ENCODE measurements around the gene CSTB.
A peak's percentile ranks its signal among the peaks of the same experiment; 100 is the strongest.

The CSTB gene

GRCh38 chr21:43794311-43794710, 18.2 kb upstream of the CSTB start:
- TF ChIP-seq FOXP2 (optimal IDR thresholded peaks at IDR 0.05; ENCODE audit: borderline replicate concordance, extremely low read depth, extremely low read length, insufficient read depth): no peak
- TF ChIP-seq POLR2AphosphoS5 (IDR thresholded peaks at IDR 0.05; ENCODE audit: low read depth, low read length): peak; percentile 24; the same call in 1 of the 2 replicates

- TF ChIP-seq TAF1 (IDR thresholded peaks at IDR 0.05; ENCODE audit: borderline replicate concordance, insufficient read depth, low read length): no peak
- no peak for TF ChIP-seq SIN3A (IDR thresholded peaks at IDR 0.05; ENCODE audit: borderline replicate concordance, insufficient read depth, low read length)
Measured at GRCh38 chr21:43793243-43793642, 17.1 kb upstream of the CSTB start.

- no peak for TF ChIP-seq SIN3A (IDR thresholded peaks at IDR 0.05; ENCODE audit: borderline replicate concordance, insufficient read depth, low read length)
- no peak for TF ChIP-seq FOXP2 (optimal IDR thresholded peaks at IDR 0.05; ENCODE audit: borderline replicate concordance, extremely low read depth, extremely low read length, insufficient read depth)
- TF ChIP-seq REST (IDR thresholded peaks at IDR 0.05; ENCODE audit: insufficient read depth in 1 of 2, low read depth in 2 of 2, low read length in 2 of 2): no peak
- TF ChIP-seq POLR2AphosphoS5 (IDR thresholded peaks at IDR 0.05; ENCODE audit: low read depth, low read length): no peak
- no peak for TF ChIP-seq TAF1 (IDR thresholded peaks at IDR 0.05; ENCODE audit: borderline replicate concordance, insufficient read depth, low read length)
Measured at GRCh38 chr21:43792406-43792805, 16.3 kb upstream of the CSTB start.

GRCh38 chr21:43790010-43790524, 14.0 kb upstream of the CSTB start:
- TF ChIP-seq SIN3A (IDR thresholded peaks at IDR 0.05; ENCODE audit: borderline replicate concordance, insufficient read depth, low read length) (no peak), FOXP2 (optimal IDR thresholded peaks at IDR 0.05; ENCODE audit: borderline replicate concordance, extremely low read depth, extremely low read length, insufficient read depth) (no peak), REST (IDR thresholded peaks at IDR 0.05; ENCODE audit: insufficient read depth in 1 of 2, low read depth in 2 of 2, low read length in 2 of 2) (no peak), TAF1 (IDR thresholded peaks at IDR 0.05; ENCODE audit: borderline replicate concordance, insufficient read depth, low read length) (no peak), POLR2AphosphoS5 (IDR thresholded peaks at IDR 0.05; ENCODE audit: low read depth, low read length) (no peak)

GRCh38 chr21:43789276-43790009, 13.3 kb upstream of the CSTB start, which contains the start of gene RRP1:
Gene RRP1 (plus strand): TSS chr21:43789577. CDS start chr21:43789630, 53 bp downstream.
- TF ChIP-seq REST (IDR thresholded peaks at IDR 0.05; ENCODE audit: insufficient read depth in 1 of 2, low read depth in 2 of 2, low read length in 2 of 2): 0 out of 4 replicates have a peak, but pooled peaks have one; percentile 4 to 25
- TF ChIP-seq FOXP2 (optimal IDR thresholded peaks at IDR 0.05; ENCODE audit: borderline replicate concordance, extremely low read depth, extremely low read length, insufficient read depth): no peak
- TF ChIP-seq POLR2AphosphoS5 (IDR thresholded peaks at IDR 0.05; ENCODE audit: low read depth, low read length): peak; percentile 89
- 0 out of 2 replicates have a peak, but pooled peaks have one; percentile 66 for TF ChIP-seq SIN3A (IDR thresholded peaks at IDR 0.05; ENCODE audit: borderline replicate concordance, insufficient read depth, low read length)
- no peak for TF ChIP-seq TAF1 (IDR thresholded peaks at IDR 0.05; ENCODE audit: borderline replicate concordance, insufficient read depth, low read length)

DNA sequence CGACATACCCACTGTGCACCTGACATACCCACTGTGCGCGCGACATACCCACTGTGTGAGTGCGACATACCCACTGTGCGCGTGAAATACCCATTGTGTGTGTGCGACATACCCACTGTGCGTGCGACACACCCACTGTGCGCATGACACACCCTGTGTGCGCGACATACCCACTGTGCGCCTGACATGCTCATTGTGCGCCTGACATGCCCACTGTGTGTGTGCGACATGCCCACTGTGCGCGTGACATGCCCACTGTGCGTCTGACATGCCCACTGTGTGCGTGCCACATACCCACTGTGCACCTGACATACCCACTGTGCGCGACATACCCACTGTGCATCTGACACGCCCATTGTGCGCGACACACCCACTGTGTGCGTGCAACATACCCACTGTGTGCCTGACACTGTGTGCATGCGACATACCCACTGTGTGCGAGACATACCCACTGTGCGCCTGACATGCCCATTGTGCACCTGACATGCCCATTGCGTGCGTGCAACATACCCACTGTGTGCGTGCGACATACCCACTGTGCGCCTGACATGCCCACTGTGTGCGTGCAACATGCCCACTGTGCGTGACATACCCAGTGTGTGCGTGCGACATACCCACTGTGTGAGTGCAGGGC, 10.8 kb upstream of the CSTB start:
- TF ChIP-seq POLR2AphosphoS5 (IDR thresholded peaks at IDR 0.05; ENCODE audit: low read depth, low read length) (no peak), FOXP2 (optimal IDR thresholded peaks at IDR 0.05; ENCODE audit: borderline replicate concordance, extremely low read depth, extremely low read length, insufficient read depth) (peak; percentile 11), TAF1 (IDR thresholded peaks at IDR 0.05; ENCODE audit: borderline replicate concordance, insufficient read depth, low read length) (no peak)
